Stimulated activated memory B cell treated with anti-CD40 and anti-IgM and Interleukin-4, amounts not matched to agents 10 μg/mL and 1 μg/mL and 100 μg/mL, for 72 hours (primary cell): ENCODE results near the gene ARHGAP32.
A peak's percentile ranks its signal among the peaks of the same experiment; 100 is the strongest.

ENCODE experiments used
- ATAC-seq: fragments of 150-1000 bp; cut with Tn5 transposase; 2 replicates; pipeline ENCODE4 v1.10.0; 2021
- H3K27ac Mint-ChIP-seq: one replicate; pipeline ENCODE4 v1.8.0; 2022; ENCODE audit warnings: mild to moderate bottlenecking, mixed read lengths
- H3K27me3 Mint-ChIP-seq: one replicate; pipeline ENCODE4 v1.8.0; 2022; ENCODE audit warnings: mixed read lengths
- H3K36me3 Mint-ChIP-seq: one replicate; pipeline ENCODE4 v1.8.0; 2022; ENCODE audit warnings: mixed read lengths
- H3K4me1 Mint-ChIP-seq: one replicate; pipeline ENCODE4 v1.8.0; 2022; ENCODE audit warnings: mixed read lengths
- H3K4me3 Mint-ChIP-seq: one replicate; pipeline ENCODE4 v1.8.0; 2022; ENCODE audit warnings: mild to moderate bottlenecking, moderate library complexity, mixed read lengths
- H3K9me3 Mint-ChIP-seq: one replicate; pipeline ENCODE4 v1.8.0; 2022; ENCODE audit warnings: mixed read lengths

Gene ARHGAP32

DNA sequence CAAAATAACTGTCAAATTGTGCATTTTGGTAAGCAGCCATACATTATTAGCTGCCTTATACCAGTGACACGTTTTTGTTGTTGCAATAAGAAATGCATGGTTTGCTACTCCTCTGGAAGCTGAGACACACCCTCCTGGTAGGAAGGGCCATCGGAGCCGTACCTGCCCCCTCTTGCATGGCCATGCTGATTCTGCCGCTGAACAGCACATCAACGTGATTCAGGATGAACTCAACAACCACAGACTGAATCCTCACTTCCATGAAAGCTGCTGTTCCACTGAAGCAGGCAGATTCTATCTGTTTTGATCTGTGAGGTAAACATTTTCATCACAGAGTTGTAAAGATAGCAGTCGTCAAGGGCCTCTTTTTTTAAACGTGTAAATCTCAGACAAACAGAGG lies 210.9 kb downstream of the ARHGAP32 start:
- no peaks in the 10 kb centered on the region for H3K4me1 Mint-ChIP-seq
- no peaks in the 10 kb centered on the region for H3K36me3 Mint-ChIP-seq
- H3K4me3 Mint-ChIP-seq: no peak overlapping the region
- no peak overlapping the region for H3K27ac Mint-ChIP-seq
- no peaks in the 10 kb centered on the region for H3K27me3 Mint-ChIP-seq
- no peak for ATAC-seq
- H3K9me3 Mint-ChIP-seq: no peaks in the 10 kb centered on the region

DNA sequence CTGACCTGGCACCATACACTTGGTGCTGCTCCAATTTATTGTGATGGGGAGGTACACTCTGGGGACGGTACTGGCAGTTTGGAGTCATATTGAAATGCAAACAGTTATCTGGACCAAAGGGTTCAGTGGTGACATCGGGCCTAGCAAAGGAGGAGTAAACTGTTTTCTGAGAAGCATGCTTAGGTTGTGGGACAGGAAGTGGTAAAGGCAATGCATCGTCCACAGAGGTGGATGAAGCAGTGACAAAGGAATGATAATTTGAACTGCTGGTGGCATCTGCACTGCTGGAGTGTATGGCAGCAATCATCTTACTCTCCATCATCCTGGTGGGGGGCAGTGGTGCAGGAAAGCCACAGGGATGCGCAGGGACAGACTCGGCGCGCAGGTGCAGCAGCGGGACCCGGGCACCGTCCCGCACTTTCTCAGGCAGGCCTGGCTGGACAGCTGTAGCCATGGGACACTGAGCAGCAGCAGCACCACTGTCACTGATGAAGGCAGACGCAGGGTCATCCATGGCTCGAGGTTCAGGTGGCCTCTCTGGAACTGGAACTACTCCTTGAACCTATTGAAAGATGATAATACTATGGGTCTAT lies 221.4 kb downstream of the ARHGAP32 start:
- Mint-ChIP-seq H3K36me3 (peaks cover 9% of the 10 kb centered on the region), H3K4me1 (no peaks in the 10 kb centered on the region), H3K27me3 (peaks cover 15% of the 10 kb centered on the region), H3K27ac (no peak overlapping the region), H3K9me3 (no peaks in the 10 kb centered on the region), H3K4me3 (no peak overlapping the region)
- no peak for ATAC-seq

DNA sequence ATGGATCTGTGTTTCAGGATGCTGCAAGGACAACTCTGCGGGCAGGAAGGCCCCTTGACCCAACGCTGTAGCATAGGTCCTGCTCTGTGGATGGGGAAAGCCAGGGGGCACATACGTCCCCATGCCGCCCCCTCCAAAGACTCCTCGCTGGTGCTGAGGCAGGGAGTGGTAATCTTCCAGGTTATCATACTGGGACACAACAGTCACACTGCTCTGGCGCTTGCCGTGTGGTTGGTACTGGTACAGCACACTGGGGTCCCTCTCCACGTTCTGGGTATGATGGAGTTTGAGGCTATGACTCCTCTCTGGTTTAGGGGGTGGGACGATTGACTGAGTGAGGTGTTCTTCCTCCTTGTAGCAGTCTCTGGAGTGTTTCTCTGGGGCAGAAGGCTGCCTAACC lies 223.2 kb downstream of the ARHGAP32 start:
- Mint-ChIP-seq H3K27me3 (peaks cover 15% of the 10 kb centered on the region), H3K27ac (no peak overlapping the region), H3K4me1 (peaks cover 9% of the 10 kb centered on the region), H3K36me3 (peaks cover 9% of the 10 kb centered on the region), H3K4me3 (no peak overlapping the region), H3K9me3 (no peaks in the 10 kb centered on the region)
- ATAC-seq: no peak

DNA sequence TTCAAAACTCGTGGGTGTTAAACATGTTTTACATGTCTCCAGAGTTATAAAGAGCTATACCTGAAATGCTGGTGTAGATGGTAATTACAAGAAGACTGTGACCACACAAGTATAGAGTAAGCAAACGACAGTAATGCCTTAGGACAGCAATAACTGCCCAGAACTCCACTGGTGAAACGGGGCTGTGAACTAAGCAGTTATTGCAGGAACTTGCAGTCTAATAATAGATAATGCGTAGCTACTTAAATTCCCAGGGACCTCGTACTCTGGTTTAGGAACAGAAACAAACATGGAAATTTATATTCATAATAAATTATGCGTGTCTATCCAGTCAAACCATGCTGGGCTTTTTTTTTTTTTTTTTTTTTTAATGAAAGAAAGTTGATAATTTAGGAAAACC lies 224.5 kb downstream of the ARHGAP32 start:
- no peak overlapping the region for H3K4me3 Mint-ChIP-seq
- no peak for ATAC-seq
- H3K36me3 Mint-ChIP-seq: peaks cover 9% of the 10 kb centered on the region
- no peak overlapping the region for H3K27ac Mint-ChIP-seq
- H3K27me3 Mint-ChIP-seq: peaks cover 15% of the 10 kb centered on the region
- peaks cover 9% of the 10 kb centered on the region for H3K4me1 Mint-ChIP-seq
- H3K9me3 Mint-ChIP-seq: no peaks in the 10 kb centered on the region

DNA sequence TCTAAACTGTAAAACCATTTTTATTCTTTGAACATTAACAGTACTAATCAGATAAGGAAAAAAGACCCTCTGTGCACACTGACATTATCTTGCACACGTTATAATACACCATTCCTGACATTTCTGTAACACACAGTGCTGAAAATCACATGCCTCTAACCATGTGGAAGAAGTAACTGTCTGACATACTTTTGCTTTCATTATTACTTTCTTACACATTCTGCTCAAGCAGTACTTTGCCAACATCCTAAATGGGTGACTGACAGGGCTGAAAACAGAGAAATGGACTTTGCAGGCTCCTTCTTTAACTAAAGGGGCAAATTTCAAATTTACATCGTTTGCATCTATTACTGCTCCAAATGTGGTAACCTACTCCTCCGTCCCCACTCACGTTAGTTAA lies 226.6 kb downstream of the ARHGAP32 start:
- ATAC-seq: peak; percentile 75
- Mint-ChIP-seq H3K27ac (no peak overlapping the region), H3K4me1 (peaks cover 9% of the 10 kb centered on the region), H3K36me3 (peaks cover 8% of the 10 kb centered on the region), H3K9me3 (no peaks in the 10 kb centered on the region), H3K4me3 (peak overlapping the region; percentile 11), H3K27me3 (peaks cover 19% of the 10 kb centered on the region)

DNA sequence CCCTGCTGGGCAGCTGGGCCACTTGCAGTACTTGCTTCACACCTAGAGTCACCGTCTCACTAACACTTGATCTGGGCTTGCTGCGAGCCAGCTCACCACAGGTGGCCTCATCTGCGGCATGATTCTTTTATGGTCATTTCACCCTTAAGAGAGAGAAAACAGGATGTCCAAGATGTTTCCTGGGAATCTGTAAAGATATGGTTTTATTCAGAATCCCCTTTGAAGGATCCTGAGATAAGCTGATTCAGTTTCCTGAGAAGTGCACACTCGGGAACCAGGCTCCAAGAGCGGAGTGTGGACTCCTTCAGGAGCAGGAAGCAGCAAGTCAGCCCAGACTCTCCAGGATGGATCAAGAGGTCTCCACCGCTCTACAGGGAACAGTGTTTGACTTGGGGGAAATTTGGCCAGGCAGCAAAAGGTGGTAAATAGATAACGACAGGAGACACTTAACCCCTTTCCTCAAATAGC lies 227.6 kb downstream of the ARHGAP32 start:
- H3K27me3 Mint-ChIP-seq: peaks cover 13% of the 10 kb centered on the region
- H3K4me3 Mint-ChIP-seq: no peak overlapping the region
- H3K27ac Mint-ChIP-seq: peak overlapping the region; percentile 39
- H3K36me3 Mint-ChIP-seq: no peaks in the 10 kb centered on the region
- ATAC-seq: no peak
- peaks cover 9% of the 10 kb centered on the region for H3K4me1 Mint-ChIP-seq
- no peaks in the 10 kb centered on the region for H3K9me3 Mint-ChIP-seq

DNA sequence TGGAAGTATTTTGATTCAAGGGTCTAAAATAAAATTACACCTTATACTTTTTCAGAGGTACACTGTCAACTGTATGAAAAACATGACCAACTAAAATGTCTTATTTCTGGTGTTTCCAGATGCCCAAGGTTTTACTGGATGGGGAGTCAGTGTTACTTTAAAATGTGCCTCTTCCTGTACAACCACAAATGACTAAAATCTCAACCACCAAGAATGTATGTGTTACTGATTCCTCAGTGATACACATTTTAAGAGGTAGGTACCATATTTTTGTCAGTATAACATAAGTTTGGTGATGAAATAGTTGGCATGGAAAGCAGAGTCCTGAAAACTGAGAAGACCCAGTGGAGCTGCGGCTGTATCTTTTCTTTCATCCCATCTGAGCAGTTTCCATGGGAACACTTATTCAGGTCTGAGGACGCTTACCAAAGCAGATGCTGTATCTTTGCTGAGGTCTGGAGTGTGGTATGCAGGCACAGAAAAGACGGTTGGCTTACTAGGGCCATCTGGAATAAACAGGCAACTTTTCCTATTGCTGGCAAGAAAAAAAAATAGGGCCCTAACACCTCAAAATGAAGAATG lies 228.3 kb downstream of the ARHGAP32 start:
- no peak for ATAC-seq
- Mint-ChIP-seq H3K27ac (no peak overlapping the region), H3K27me3 (peaks cover 19% of the 10 kb centered on the region), H3K9me3 (no peaks in the 10 kb centered on the region), H3K4me1 (peaks cover 9% of the 10 kb centered on the region), H3K36me3 (no peaks in the 10 kb centered on the region), H3K4me3 (no peak overlapping the region)

DNA sequence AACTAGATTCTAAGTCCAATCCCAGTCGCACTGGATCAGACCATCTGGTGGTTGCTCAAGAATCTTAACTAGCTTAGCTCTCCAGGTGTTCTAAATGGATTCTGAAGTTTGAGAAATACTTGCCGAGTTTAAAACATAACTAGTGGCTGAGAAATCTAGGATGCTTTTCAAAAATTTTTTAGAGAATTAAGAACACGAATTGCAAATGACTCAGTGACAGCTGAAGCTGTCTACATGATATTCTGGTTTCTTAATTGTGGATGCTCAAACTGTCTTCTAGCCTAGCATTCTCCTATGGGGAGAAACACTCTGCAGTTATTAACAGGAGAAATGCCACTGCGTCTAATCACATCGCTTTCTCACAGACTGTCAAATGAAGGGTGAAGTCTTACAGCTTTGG lies 229.2 kb downstream of the ARHGAP32 start:
- H3K4me1 Mint-ChIP-seq: peaks cover 9% of the 10 kb centered on the region
- H3K4me3 Mint-ChIP-seq: no peak overlapping the region
- no peaks in the 10 kb centered on the region for H3K9me3 Mint-ChIP-seq
- H3K36me3 Mint-ChIP-seq: no peaks in the 10 kb centered on the region
- peaks cover 28% of the 10 kb centered on the region for H3K27me3 Mint-ChIP-seq
- no peak overlapping the region for H3K27ac Mint-ChIP-seq
- ATAC-seq: no peak

DNA sequence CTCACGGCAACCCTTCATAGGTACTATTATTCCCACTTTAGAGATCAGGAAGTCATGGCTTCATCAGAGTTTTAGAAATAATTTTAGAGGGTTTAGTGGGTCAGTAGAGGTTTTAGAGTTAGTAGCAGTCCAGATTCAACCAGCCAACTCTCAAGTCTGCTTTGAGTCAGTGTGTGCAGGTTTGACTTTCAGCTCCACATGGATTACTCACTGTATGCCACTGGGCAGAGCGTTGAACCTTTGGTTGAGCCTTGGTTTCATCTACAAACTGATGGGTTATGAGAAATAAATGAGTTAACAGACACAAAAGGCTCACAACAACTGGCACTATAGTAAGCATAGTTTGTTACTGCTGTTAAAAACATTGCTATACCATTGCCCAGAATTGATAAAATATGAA lies 230.5 kb downstream of the ARHGAP32 start:
- Mint-ChIP-seq H3K36me3 (no peaks in the 10 kb centered on the region), H3K4me3 (no peak overlapping the region), H3K9me3 (no peaks in the 10 kb centered on the region), H3K27ac (no peak overlapping the region), H3K27me3 (peaks cover 40% of the 10 kb centered on the region), H3K4me1 (peaks cover 10% of the 10 kb centered on the region)
- ATAC-seq: no peak

DNA sequence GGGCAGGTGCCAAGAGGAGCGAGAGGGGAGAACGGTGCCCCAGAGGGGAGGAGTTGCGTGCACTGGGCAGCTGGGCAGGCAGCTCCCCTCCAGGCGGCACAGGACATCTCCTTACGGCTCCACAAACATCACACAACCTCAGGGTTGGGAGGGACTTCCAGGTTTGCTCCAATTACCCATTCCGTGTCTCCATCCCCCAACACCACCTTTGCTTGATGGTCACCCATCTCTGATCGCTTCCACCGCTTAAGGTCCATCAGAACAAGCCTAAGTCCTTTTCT lies 235.0 kb downstream of the ARHGAP32 start:
- H3K9me3 Mint-ChIP-seq: no peaks in the 10 kb centered on the region
- H3K4me1 Mint-ChIP-seq: peaks cover 6% of the 10 kb centered on the region
- H3K4me3 Mint-ChIP-seq: no peak overlapping the region
- no peak overlapping the region for H3K27ac Mint-ChIP-seq
- ATAC-seq: no peak
- no peaks in the 10 kb centered on the region for H3K36me3 Mint-ChIP-seq
- peaks cover 71% of the 10 kb centered on the region for H3K27me3 Mint-ChIP-seq

DNA sequence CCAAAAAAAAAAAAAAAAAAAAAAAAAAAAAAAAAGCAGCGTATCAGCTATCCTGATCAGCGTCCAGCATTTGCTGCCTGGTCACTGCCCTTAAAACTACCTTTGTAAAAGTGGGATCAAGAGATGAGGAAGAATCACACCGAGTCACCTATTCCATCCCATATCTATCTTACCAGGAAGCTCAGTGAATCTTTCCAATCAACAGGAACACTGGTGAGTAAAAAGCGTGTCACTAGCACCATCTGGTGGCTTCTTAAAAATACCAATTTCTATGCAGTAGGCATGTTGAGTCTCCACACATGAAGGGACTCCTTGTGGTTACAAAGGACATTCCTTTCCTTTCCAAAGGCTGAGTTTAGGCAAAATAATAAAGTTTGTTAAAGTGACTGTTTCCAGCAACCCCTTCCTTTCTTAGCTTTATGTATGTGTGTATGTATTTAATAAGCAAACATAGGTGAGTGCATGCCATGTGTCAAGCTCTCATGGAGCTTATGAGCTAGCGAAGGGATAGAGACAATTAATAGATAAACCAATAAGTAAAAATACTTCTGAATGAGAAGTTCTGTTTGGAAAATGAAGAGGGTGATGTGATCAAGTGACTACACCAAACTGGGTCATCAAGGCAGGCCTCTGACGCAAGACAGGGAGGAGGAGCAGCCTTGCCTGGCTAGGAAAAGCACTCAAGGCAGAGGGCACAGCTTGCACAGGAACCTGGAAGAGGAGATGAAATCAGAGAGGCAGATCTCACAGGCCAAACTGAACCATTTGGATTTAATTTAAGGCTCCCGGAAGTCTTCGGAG lies 235.5 kb downstream of the ARHGAP32 start:
- Mint-ChIP-seq H3K4me1 (peaks cover 6% of the 10 kb centered on the region), H3K27me3 (peaks cover 69% of the 10 kb centered on the region), H3K36me3 (no peaks in the 10 kb centered on the region), H3K4me3 (no peak overlapping the region), H3K9me3 (no peaks in the 10 kb centered on the region), H3K27ac (no peak overlapping the region)
- ATAC-seq: no peak

DNA sequence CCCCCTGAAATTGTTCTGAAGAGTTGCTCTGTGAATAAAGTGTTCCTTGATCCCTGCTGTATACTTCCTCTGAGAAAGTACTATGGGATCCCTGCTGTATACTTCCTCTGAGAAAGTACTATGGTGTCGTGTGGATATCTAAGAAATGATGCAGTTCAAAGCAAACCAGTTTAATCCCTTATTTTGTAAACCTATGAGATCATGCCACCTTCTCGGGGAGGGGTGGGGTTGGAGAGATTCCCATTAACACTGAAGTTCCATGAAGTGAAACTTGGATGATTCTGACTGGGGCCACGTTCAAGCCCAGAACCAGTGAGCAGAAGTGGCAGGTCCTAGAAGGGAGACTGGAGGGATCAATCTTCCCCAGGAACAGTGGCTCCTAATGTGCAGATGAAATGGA lies 236.5 kb downstream of the ARHGAP32 start:
- H3K27ac Mint-ChIP-seq: no peak overlapping the region
- peaks cover 6% of the 10 kb centered on the region for H3K4me1 Mint-ChIP-seq
- no peak overlapping the region for H3K4me3 Mint-ChIP-seq

DNA sequence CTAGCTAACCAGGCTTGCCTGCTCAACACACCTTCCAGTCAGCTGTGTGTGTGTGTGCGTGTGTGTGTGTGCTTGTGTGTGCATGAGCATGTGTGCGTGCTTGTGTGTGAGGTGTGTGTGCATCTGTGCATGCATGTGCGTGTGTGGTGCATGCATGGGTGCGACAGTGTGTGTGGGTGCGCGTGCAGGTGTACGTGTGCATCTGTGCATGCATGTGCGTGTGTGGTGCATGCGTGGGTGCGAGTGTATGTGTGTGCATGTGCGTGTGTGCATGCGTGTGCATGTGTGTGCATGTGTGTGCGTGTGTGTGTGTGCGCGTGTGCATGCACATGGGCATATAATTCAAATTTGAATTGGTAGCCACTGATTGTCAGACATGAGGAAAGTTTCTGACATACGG lies 239.0 kb downstream of the ARHGAP32 start:
- H3K27ac Mint-ChIP-seq: no peak overlapping the region
- H3K27me3 Mint-ChIP-seq: peaks cover 58% of the 10 kb centered on the region
- no peaks in the 10 kb centered on the region for H3K9me3 Mint-ChIP-seq
- no peak overlapping the region for H3K4me3 Mint-ChIP-seq
- H3K36me3 Mint-ChIP-seq: no peaks in the 10 kb centered on the region
- H3K4me1 Mint-ChIP-seq: peaks cover 6% of the 10 kb centered on the region
- ATAC-seq: no peak

More for the DNA sequence above, 236.5 kb downstream of the ARHGAP32 start:
- H3K36me3 Mint-ChIP-seq: no peaks in the 10 kb centered on the region
- no peak for ATAC-seq
- peaks cover 63% of the 10 kb centered on the region for H3K27me3 Mint-ChIP-seq
- no peaks in the 10 kb centered on the region for H3K9me3 Mint-ChIP-seq

DNA sequence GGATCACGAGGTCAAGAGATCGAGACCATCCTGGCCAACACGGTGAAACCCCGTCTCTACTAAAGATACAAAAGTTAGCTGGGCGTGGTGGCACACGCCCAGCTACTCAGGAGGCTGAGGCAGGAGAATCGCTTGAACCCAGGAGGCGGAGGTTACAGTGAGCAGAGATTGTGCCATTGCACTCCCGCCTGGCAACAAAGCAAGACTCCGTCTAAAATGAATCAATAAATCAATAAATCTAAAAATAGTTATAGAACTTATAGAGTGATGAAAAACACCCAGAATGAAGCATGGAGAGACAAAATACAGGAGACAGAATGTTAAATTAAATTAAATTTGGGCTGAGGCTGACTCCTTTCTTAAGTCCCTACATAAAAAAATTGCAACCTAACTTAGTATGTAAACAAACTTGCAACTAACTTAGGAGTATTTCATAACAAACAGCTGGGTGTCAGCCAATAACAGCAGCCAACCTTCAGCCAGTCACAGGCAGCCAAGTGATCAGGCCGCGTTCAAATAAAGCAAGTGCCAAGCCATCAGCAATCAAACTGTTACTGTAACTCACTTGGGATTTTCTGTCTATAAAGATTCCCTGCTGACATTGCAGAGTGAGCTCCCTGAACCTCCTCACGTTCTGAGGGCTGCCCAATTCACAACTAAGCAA lies 242.2 kb downstream of the ARHGAP32 start:
- H3K4me1 Mint-ChIP-seq: no peaks in the 10 kb centered on the region
- no peaks in the 10 kb centered on the region for H3K36me3 Mint-ChIP-seq
- no peak overlapping the region for H3K27ac Mint-ChIP-seq
- H3K9me3 Mint-ChIP-seq: no peaks in the 10 kb centered on the region
- H3K4me3 Mint-ChIP-seq: no peak overlapping the region
- peaks cover 51% of the 10 kb centered on the region for H3K27me3 Mint-ChIP-seq
- no peak for ATAC-seq

DNA sequence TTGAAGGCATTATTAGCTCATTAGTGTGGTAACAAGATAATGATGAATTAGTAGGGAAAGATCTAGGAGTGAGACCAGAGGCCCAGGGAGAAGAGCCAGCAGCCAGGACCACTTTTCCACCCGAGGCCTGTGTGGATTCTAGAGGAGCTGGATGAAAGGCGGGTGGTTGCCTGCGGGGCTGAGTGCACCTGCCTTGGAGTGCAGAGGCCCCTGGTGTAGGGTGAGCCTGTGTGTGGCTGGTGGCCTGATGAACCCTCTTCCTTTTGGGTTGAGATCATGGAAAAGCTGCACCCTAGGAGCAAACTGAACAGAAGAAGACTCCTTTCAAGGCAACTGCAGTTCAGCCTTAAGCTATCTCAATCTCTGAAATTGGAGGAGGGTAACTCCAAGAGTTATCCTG lies 243.5 kb downstream of the ARHGAP32 start:
- Mint-ChIP-seq H3K27me3 (peaks cover 55% of the 10 kb centered on the region), H3K4me3 (no peak overlapping the region), H3K4me1 (no peaks in the 10 kb centered on the region), H3K9me3 (no peaks in the 10 kb centered on the region), H3K27ac (no peak overlapping the region), H3K36me3 (no peaks in the 10 kb centered on the region)
- no peak for ATAC-seq
